VCaP (cell line): ENCODE results near the gene MASP2.
A peak's percentile ranks its signal among the peaks of the same experiment; 100 is the strongest.
"Not testable (repeated sequence)": the region's sequence is repeated elsewhere in the genome, so short reads cannot be mapped to it uniquely, and the experiment has no call there.

Source experiments
- H3K27ac ChIP-seq: fragments of 450-650 bp; 2 replicates; pipeline ENCODE4 v1.5.1; 2017
- CTCF ChIP-seq: fragments of 450-650 bp; conservative IDR thresholded peaks from 2 replicates; pipeline ENCODE4 v1.5.1; 2017; ENCODE audit warnings: mild to moderate bottlenecking, moderate library complexity

Gene MASP2

GRCh38 chr1:11026052-11026451 is 21.0 kb downstream of the MASP2 start:
- no peak for TF ChIP-seq CTCF
- no peak overlapping the region for H3K27ac ChIP-seq

GRCh38 chr1:11025618-11026017 is 21.4 kb downstream of the MASP2 start:
- TF ChIP-seq CTCF, result no peak
- H3K27ac ChIP-seq, result no peak overlapping the region

GRCh38 chr1:11024874-11025203 is 22.2 kb downstream of the MASP2 start:
- TF ChIP-seq CTCF, result no peak
- no peak overlapping the region for H3K27ac ChIP-seq

GRCh38 chr1:11024154-11024873 is 22.7 kb downstream of the MASP2 start:
- TF ChIP-seq CTCF, result no peak
- H3K27ac ChIP-seq, result no peak overlapping the region

GRCh38 chr1:11023201-11023600 is 23.8 kb downstream of the MASP2 start:
- no peak for TF ChIP-seq CTCF
- no peak overlapping the region for H3K27ac ChIP-seq

GRCh38 chr1:11019971-11020370 is 27.1 kb downstream of the MASP2 start:
- no peak overlapping the region for H3K27ac ChIP-seq
- no peak for TF ChIP-seq CTCF

GRCh38 chr1:11019358-11019757 is 27.7 kb downstream of the MASP2 start:
- not testable (repeated sequence) for H3K27ac ChIP-seq

- no peak for TF ChIP-seq CTCF
- peak overlapping the region; percentile 97 for H3K27ac ChIP-seq
Observed at GRCh38 chr1:11013160-11013531, 33.9 kb downstream of the MASP2 start.
